Middle frontal gyrus (tissue), 1 donor: ENCODE results near the gene KIAA0753.

Experiments
- DNase-seq: peaks from one replicate; pipeline ENCODE4 v3.0.0-alpha.2; 2015; ENCODE audit warnings: low spot score; ENCODE audit errors: extremely low spot score

KIAA0753 gene

DNA sequence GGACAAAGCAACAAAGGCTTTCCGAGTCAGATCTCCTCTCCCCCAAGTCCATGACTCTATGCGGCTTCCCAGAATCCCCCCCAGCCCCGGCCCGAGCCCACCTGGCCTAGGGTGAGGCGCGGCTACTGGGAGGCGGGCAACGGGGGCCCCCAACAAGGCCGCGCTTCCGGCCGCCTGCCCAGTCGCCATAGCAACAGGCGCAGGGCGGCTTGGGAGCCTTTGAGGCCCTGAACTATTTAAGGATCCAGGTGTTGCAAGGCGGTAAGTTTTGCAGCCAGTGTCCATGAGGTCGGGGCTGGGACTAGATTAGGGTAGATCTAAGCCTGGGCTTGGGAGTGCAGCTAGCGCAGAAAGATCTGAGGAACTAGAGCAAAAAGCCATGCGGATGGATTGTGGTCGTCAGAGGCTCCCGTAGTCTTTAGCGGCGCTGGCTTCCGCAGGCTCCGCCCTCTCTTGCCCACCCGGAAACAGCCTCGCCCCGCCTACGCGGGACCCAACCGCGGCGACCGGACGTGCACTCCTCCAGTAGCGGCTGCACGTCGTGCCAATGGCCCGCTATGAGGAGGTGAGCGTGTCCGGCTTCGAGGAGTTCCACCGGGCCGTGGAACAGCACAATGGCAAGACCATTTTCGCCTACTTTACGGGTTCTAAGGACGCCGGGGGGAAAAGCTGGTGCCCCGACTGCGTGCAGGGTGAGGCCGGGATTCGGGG lies at the start of gene KIAA0753, which contains the start of gene TXNDC17:
Gene KIAA0753 (minus strand): TSS at position 176 of the 711 bp plus-strand sequence. CDS start 5,608 bp downstream, outside the sequence.
Gene TXNDC17 (plus strand): TSS at position 525 of the 711 bp plus-strand sequence. CDS start 23 bp downstream, at position 548.
- DNase-seq = peak; percentile 80

DNA sequence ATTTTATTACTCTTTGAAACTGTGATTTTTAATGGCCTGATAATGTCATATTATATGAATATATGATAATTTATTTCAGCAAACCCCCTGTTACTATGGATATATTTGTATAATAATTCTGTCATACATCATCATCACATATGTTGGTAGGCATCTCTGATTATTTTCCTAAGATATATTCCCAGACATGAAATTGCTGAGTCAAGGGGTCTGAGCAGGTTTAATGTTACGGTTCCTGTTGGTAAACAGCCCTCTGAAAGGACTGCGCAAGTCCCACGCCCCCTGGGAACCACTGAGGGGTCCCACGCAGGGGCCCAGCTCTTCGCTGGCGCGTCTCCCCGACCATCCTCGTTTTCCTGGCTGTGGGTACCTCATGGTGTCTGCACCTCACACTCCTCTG lies 48.4 kb upstream of the KIAA0753 start:
- no peak for DNase-seq

DNA sequence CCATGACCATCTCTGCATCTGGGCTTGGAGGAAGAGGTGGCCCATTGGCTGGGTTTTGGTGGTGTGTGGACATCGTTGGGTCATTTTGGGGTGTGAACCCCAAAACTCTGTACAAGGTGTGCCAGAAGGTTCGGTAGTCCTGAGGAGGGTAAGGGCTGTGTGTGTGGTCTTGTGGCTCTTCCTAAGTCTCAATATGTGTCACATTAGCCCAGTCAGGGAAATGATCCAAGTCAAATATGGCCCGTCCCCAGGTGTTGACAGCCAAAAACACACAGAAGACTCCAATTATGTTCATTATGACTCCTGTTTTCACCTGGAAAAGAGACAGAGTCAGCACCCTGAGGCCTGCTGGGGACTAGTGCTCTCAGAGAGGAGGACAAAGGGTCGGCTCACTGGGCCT lies 45.5 kb upstream of the KIAA0753 start:
- DNase-seq = no peak

DNA sequence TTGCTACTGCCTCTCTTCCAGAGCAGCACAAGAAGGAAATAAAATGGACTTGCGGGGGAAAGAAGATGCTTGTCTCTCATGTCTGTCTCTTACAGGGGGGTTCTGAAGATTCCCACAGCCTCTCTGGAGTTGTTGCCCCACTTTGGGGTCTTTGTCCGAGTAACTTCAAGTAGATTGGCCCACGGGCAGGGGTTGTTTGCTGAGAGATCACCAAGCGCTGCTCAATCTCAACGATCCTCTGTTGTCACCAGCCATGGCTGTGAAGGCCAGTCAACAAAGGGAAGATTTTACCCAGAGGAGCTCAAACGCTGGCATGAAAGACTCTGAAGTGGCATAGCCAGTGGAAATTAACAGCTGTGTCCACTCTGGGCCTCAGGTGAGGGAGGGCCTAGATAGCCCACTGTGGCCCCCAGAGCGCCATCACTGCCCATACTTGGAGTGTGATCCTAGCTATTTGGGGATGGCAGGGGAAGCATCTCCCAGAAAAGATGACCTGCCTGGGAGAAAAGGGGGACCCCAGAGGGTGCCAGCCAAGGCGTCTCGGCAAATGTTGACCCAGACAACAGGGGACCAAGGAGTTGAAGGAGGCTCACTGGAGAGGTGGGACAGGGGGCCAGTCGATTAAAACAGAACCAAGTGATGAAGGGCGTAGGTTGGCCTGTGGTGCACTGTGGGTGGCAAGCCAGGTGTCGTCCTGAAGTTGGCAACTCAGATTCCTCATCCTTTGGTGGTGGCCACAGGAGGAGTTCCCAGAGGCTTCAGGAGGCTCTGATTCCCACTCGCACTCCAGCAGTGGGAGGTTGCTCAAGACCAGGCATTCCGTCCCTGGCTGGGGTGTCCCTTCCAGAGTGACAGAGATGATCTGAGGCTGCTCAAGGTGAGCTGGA lies 44.6 kb upstream of the KIAA0753 start:
- DNase-seq = no peak

DNA sequence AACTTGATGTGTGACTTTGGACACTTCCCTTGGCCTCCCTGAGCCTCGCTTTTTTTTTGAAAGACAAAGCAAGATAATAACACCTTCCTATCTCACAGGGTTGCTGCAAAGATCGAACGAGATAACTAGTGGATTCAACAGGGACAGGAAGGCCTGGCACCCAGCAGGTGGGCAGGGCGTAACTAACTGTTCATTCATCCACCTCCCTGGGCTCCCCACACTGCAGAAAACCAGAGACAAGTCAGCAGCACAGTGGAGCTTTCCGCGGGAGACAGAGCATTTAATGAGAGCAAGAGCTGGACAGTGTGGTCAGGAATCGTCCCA lies 43.9 kb upstream of the KIAA0753 start:
- DNase-seq = no peak

DNA sequence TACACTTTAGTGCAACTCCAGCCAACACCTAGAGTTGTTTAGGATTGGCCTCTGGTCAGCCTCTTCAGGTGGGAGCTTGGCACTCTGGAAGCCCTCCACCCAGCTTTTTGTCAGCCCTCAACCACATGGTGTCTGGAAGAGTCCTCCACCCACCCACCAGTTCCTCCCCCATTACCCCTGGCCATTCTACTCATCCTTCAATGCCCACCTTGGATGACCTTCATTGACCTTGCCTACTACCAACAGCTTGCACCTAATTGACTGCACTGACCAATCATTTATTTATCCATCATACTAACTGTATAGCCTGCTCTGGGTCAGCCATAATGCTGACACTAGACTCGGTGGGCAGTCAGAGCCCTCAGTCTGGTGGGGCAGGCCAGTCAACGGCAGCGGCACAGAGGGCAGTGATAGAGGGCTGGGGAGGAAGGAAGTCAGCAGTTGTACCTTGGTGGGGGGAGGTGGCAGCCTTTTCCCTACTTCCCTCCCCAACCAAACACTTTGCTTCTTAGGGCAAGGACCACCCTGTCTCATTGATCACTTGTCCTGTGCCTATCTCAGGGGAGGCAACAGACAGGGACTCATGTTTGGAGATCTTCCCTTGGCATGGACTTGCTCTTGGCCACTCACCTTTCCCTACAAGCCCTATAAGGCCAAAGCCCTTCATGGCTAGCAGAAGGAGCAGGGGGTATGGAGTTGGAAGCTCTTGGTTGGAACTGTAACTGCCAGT lies 43.4 kb upstream of the KIAA0753 start:
- no peak for DNase-seq

DNA sequence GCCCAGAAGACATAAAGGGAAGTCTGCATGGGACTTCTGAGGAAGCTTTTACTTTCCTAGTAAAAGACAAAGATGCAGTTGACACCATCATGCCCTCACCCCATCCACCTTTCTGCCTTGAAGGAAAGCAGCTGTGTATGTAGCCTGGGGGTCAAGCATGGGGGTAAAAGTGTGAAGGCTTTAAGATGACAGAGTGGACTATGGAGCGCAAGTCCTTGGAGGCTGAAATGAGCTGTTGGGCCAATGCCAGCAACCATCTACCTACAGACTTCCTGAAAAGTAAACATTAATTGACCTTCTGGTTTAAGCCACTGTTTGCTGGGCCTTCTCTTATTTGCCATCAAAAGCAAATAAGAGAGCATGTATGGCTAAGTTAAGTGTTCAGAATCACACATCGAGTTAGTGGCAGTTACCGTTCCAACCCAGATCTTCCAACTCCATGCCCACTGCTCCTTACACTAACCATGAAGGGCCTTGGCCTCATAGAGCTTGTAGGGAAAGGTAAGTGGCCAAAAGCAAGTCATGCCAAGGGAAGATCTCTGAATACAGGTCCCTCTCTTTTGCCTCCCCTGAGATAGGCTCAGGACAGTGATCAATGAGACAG lies 42.7 kb upstream of the KIAA0753 start:
- DNase-seq = no peak

DNA sequence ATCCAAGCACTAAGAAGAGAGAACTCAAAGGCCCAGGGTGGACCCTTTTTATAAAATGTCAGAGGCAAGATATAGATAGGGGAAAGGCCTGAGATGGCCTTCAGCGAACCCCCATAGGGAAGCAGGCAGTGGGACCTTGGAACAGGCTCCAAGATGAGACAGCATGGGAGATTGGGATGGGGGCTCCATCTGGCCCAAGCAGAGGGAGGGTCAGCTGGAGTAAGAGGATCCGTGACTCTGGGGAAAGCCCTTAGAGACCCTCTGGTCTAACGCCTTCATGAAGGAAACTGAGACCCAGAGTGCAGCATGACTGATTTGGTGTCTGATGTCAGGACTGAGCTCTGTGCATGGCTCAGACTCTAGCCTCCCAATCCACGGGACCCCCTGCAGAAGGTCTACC lies 41.8 kb upstream of the KIAA0753 start:
- DNase-seq = no peak

DNA sequence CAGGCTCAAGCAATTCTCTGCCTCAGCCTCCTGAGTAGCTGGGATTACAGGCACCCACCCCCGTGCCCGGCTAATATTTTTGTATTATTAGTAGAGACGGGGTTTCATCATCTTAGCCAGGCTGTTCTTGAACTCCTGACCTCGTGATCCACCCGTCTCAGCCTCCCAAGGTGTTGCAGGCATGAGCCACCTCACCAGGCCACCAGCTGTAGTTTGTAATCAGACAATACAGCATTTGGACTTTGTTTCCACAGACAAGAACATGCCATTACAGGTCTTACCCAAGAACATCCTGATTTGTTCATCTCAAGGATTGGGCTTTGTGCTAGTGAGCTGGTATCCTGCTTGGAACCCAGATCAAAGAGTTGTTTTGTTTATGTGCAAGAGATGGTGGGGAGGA lies 41.2 kb upstream of the KIAA0753 start:
- no peak for DNase-seq

DNA sequence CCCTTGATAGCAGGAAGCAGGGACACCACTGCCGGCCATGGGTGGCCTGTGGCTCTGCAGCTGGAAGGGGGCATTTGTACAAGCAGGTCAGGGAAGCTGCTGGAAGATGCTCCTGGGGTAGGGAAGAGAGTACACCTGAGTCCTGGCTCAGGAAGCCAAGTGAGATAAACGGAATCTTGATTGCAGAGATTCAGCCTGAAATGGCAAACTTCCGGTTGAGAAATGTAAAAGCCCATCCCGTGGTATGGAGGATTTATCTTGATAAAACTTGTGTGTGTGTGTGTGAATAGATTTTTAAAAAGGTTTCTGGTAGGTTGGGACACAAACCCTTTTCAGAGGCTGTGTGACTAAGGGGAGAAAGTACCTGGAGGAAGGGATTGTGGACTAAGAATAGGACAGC lies 40.7 kb upstream of the KIAA0753 start:
- DNase-seq = no peak

DNA sequence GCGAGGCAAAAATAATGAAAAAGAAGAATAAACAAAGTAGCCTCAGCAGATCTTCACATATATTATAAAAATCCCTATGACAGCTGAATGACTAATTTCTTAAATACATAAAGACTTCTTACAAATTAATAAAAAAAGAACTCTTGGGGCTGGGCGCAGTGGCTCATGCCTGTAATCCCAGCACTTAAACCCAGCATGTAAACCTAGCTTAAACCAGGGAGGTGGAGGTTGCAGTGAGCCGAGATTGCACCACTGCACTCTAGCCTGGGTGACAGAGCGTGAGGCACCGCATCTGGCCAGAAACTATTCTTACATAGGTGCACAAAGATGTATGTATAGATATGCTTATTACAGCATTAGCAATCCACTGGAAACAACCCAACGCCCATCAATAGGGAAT lies 38.7 kb upstream of the KIAA0753 start:
- DNase-seq = no peak

DNA sequence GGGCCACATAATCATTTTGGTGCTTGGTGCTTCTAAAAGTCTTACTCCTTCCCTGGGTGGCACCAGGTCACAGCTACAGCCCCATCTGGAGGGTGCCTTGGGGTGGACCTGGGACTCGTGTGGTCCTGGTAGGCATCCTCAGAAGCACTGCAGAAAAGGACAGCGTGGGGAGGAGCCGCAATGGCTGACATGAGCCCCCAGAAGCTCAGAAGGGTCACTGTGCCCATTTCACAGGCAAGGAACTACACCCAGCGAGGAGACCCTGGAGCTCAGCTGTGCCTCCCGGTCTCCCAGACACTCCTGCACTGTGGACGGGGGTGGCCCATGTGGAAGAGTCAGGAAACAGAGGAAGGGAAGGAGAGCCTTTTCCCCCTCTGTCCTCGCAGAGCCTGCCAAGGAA lies 37.4 kb upstream of the KIAA0753 start:
- no peak for DNase-seq

DNA sequence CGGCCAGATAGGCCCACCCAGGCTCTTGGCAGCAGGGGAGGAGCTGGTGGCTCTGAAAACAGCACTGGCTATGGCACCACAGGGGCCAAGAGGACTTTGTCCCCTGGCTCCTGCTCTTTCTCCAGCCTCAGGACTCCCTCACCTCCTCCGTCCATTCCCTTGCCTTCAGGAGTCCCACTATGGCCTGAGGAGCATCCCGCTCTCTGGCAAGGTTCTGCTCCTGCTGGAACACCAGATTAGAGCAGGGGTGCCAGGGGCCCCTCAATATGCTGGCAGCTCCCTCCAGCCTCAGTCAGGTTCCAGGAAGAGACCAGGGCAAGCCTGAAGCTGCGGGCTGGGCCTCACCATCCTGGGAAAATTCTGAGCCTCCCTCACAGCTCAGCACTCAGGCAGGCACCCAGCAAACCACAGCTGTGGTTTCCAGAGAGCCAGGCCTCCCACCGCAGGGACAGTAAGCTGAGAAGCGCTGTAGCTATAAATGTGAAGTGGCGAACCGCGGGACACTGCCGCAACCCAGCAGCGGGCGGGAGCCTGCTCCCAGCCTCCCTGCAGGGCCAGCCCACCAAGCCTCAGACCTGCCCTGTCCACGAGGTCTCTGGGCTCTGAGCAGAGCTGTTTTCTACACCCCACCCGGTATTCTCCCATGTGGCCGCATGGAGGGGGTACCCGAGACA lies 36.8 kb upstream of the KIAA0753 start:
- DNase-seq = no peak

DNA sequence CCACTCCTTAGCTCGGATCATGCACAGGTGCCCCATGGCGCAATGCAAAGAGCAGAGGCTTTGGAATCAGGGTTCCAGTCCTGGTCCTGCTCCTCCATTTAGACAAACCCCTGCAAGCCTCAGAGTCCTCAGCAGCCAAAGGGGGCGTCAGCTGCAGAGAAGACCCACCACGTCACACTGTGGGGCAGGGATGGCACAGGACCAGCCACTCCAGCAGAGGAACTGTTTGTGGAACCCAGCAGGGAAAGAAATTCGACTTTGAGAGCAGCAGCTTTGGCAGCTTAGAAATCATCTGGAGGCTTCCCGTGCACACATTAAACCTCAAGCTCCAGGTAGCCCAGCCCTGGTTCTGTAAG lies 36.3 kb upstream of the KIAA0753 start:
- DNase-seq = no peak

DNA sequence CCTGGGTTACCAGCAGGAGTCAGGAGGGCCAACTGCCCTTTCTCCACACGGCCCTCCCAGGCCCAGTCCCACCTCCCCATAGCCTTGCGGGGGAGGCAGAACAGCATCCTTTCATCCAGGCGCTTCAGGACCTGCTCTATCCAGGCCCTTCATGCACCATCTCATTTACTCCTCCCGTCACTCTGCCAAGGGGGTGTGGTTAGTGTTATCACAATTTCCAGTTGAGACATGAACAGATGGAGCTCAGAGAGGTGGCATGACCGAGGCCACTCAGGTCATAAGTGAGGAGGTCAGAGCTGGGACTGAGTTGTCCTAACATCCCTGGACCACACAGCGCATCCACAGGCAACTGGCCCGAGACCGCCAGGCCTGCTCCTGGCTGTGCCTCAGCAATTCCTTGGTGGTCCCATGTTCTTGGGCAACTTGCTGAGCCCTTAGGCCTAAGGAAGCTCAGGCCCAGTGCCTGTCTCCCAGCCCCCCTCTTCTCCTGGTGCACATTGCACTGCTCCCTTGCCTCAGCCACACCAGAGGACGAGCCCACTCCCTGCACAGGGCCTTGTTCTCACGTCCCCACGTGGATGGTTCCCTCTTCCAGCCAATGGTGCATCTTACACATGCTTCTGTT lies 34.8 kb upstream of the KIAA0753 start:
- no peak for DNase-seq

DNA sequence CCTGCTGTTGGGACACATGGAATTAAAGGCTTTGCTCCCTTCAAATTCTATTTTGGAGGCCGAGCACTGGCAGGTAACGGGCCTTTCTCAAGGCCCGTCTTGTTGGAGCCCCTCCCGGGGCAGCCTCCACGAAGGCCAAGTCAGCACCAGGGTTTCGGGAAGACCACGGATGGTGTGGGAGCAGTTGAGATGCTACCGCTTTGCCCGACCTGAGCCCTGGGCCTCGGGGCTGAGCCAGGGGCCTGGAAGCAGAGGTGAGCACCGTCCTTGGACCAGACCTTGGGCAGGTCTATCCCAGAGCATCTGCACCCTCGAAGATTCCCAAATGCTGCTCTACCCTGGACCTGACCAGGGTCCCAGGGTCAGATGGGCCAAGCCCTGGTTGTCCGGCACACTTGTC lies 34.1 kb upstream of the KIAA0753 start:
- DNase-seq = no peak

DNA sequence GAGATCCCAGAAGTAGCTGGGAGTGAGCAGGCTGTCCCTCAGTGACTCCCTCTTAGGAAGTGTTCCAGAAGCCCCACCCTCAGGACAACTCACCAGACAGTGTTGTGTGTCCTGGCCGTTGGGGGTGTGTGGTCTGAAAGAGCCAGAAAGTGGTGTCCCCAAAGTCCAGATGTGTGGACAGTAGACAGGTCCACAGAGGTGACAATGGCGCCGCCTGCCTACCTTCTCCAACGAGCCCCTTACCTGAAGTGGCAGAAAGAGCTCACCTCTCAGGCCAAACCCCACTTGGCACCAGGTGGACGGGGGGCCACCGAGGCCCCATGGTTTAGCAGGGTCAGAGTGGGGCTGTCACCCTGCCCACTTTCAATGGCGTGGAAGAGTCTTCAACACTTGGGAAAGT lies 30.9 kb upstream of the KIAA0753 start:
- DNase-seq = no peak

DNA sequence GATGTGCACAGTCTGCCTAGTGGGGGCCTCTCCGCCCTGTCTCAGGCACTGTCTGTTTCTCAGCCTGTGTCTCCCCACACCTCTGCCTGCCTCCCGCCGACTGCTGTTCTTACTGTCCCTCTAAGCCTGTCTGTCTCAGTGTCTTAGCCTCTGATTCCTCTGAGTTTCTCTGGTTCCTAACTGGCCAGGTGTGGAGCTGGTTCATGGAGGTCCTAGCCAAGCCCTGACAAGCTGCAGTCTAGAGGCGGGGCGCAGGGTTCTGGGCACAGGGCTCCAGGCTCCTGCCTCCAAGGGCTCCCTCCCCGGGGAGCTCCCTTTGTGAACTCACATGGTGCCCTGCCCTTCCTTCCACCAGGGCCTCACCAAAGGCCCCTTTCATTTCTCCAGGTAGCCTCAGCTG lies 30.5 kb upstream of the KIAA0753 start:
- no peak for DNase-seq

DNA sequence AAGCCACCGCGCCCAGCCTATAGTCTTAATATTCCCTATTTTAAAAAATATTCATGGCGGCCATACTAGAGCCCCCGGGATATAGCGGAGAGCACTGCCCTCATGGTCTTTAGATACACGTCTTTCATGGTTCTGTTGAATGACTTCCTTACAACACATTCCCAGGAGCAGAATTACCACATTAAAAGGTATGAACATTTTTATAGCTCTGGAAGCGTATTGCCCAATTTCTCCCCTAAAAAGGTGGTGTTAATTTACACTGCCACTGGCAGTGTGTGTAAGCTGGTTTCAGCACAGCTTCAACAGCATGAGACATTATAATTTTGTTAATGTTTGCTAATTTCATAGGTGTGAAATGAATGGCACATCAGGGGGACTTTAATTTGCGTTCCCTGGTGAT lies 30.1 kb upstream of the KIAA0753 start:
- DNase-seq = no peak

DNA sequence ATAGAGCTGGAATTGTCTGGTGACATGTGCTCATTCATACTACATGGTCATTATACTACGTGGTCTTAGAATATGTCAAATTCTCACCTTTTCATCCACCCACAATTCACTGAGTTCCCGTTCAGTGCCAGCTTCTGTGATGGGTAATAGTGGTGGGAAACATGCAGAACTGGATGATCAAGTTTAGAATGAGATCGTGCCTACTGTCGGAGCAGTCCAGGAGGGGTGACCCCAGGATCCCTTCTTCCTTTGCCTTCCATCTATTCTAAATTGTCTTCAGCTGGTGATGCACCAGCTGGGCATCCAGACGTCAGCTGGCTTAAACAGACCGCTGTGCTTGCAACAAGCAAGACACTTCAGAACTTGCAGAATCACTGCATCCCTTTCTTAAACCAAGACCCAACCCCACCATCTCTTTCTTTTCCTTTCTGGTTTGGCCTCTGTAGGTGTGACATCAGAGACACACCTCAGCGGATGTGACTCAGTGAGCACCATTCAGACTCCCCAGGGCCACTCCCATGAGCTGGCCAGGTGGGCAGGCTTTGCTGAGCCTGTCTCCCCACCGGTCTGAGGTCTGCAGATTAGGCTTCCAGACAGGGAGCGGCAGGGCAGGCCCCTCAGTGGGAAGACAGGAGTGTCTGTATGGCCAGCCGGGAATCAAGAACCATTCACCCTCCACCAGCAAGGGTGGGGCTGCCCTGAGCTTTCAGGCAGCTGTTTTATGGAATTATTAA lies 29.1 kb upstream of the KIAA0753 start:
- DNase-seq = no peak
